K562 (cell line): Measurements from ENCODE around the gene PBX1. TPM values are rescaled to one million over a fixed set of nuclear protein-coding genes. Genes with fewer than 3 reads are reported as not detected.

ENCODE experiments used
- ATAC-seq: fragments of 200-7000 bp; cut with Tn5 transposase; 3 replicates; pipeline ENCODE4 v1.9.1; 2020; ENCODE audit warnings: moderate library complexity
- BruUV-seq: library from RNA; stranded (reverse); fragments of 400-500 nt; replicated peaks from 2 replicates; lab custom pipeline; 2021; lab: Mats Ljungman, UMichigan
- CTCF ChIA-PET: fragments of 300-600 bp; formaldehyde crosslinking; extraction: SDS; loops from one replicate; lab custom pipeline; 2021; ENCODE audit warnings: low intra/inter-chr PET ratio; lab: Yijun Ruan, JAX
- POLR2A ChIA-PET: fragments of 300-600, 350-650 bp; sonication (Branson Sonifier 250); formaldehyde crosslinking; extraction: SDS; loops from one replicate; lab custom pipeline; 2021; ENCODE audit warnings: antibody characterized with exemption, inconsistent platforms; lab: Yijun Ruan, JAX
- DNase-seq, 4 experiments: peaks; one replicate each; pipeline versions ENCODE4 v3.0.0 to v3.0.0-alpha.2; 2011 to 2018; ENCODE audit warnings: low spot score in 3 of 4, mixed read lengths in 3 of 4; ENCODE audit errors: extremely low read depth in 1 of 4
- FAIRE-seq: peaks from 2 replicates; lab custom pipeline; 2011; peaks lifted over from hg19 to GRCh38; lab: Jason Lieb, UNC
- H2AFZ ChIP-seq: 2 replicates; pipeline ENCODE4 v1.6.0; 2011; ENCODE audit warnings: low read depth, low read length, control low read depth, inconsistent platforms
- H3K27ac ChIP-seq: fragments of 200-600 bp; 3 replicates; pipeline ENCODE4 v1.8.0; 2011; ENCODE audit warnings: low read depth, mild to moderate bottlenecking, control low read depth, inconsistent platforms, low read length, moderate library complexity, mixed read lengths; ENCODE audit errors: extremely low read depth
- H3K27me3 ChIP-seq, 2 experiments: fragments of 300-600 bp in 1 of 2; 2 replicates in 1 of 2; 3 replicates in 1 of 2; pipeline versions ENCODE4 v1.6.0 to v1.8.0; 2011; ENCODE audit warnings: inconsistent platforms in 2 of 2, low read length in 2 of 2, mild to moderate bottlenecking in 1 of 2, mixed read lengths in 1 of 2, moderate library complexity in 1 of 2; ENCODE audit not compliant: control insufficient read depth in 2 of 2, insufficient read depth in 2 of 2
- H3K36me3 ChIP-seq: fragments of 300-600 bp; 3 replicates; pipeline ENCODE4 v1.8.0; 2011; ENCODE audit warnings: mild to moderate bottlenecking, low read length, inconsistent platforms; ENCODE audit not compliant: control insufficient read depth, insufficient read depth
- H3K4me1 ChIP-seq, 2 experiments: fragments of 200-600 bp in 1 of 2; replicated peaks in 1 of 2; 2 replicates in 1 of 2; 3 replicates in 1 of 2; pipeline versions ENCODE4 v1.5.1 to v1.8.0; 2011; ENCODE audit warnings: inconsistent platforms in 2 of 2, low read length in 2 of 2, mild to moderate bottlenecking in 1 of 2, mixed read lengths in 1 of 2, moderate library complexity in 1 of 2; ENCODE audit not compliant: control insufficient read depth in 2 of 2, insufficient read depth in 2 of 2
- H3K4me2 ChIP-seq: 2 replicates; pipeline ENCODE4 v1.6.1; 2011; ENCODE audit warnings: low read length, control low read depth, inconsistent platforms, mixed read lengths; ENCODE audit not compliant: insufficient read depth
- H3K4me3 ChIP-seq: fragments of 200-600 bp; sonication (generic), shearing (Covaris generic); 2 replicates; pipeline ENCODE4 v1.5.1; 2016; ENCODE audit warnings: control low read depth, inconsistent platforms
- H3K79me2 ChIP-seq: fragments of 200-600 bp; 3 replicates; pipeline ENCODE4 v1.8.0; 2011; ENCODE audit warnings: low read length, inconsistent platforms; ENCODE audit not compliant: control insufficient read depth, insufficient read depth
- H3K9ac ChIP-seq, 2 experiments: 2 replicates each; pipeline versions ENCODE4 v1.6.0 to v1.6.1; 2011; ENCODE audit warnings: low read depth in 2 of 2, low read length in 2 of 2, control low read depth in 1 of 2, inconsistent platforms in 1 of 2, mild to moderate bottlenecking in 1 of 2, mixed read lengths in 1 of 2; ENCODE audit not compliant: insufficient read depth in 1 of 2
- H3K9me1 ChIP-seq: one replicate; pipeline ENCODE4 v1.6.0; 2011; ENCODE audit warnings: inconsistent platforms, mild to moderate bottlenecking, low read length, moderate library complexity; ENCODE audit not compliant: control insufficient read depth, insufficient read depth
- H3K9me3 ChIP-seq: replicated peaks from 2 replicates; pipeline ENCODE4 v1.5.1; 2011; ENCODE audit warnings: low read depth, low read length, inconsistent platforms; ENCODE audit not compliant: control insufficient read depth, insufficient read depth
- H4K20me1 ChIP-seq: replicated peaks from 2 replicates; pipeline ENCODE4 v1.6.1; 2011; ENCODE audit warnings: low read length, inconsistent platforms, mixed read lengths; ENCODE audit not compliant: control insufficient read depth, insufficient read depth
- ASH1L ChIP-seq: fragments of 450-650 bp; IDR thresholded peaks from 2 replicates; pipeline ENCODE4 v1.6.1; 2018; ENCODE audit warnings: borderline replicate concordance, mild to moderate bottlenecking, low read depth; ENCODE audit not compliant: partially characterized antibody
- BCOR ChIP-seq: fragments of 450-650 bp; IDR thresholded peaks from 2 replicates; pipeline ENCODE4 v1.6.1; 2016
- CREM ChIP-seq: IDR thresholded peaks from 2 replicates; pipeline ENCODE4 v1.6.1; 2014; ENCODE audit warnings: antibody characterized with exemption, low read depth
- CTCFL ChIP-seq: IDR thresholded peaks from 2 replicates; pipeline ENCODE4 v1.6.1; 2011; ENCODE audit warnings: borderline replicate concordance, low read depth, mild to moderate bottlenecking, moderate library complexity, low read length; ENCODE audit not compliant: insufficient read depth, poor library complexity, severe bottlenecking
- FOXM1 ChIP-seq, 2 experiments: fragments of 450-650 bp in 1 of 2; sonication (generic) in 1 of 2; formaldehyde crosslinking in 1 of 2; IDR thresholded peaks; 2 replicates each; pipeline versions ENCODE4 v1.6.1 to v1.9.0; 2017 to 2022; ENCODE audit warnings: low read depth in 2 of 2, mild to moderate bottlenecking in 2 of 2, missing genetic modification reagents in 1 of 2, moderate library complexity in 1 of 2
- GABPB2 ChIP-seq: fragments of 250-450 bp; sonication (Bioruptor Pico); conservative IDR thresholded peaks from 2 replicates; pipeline ENCODE4 v1.5.1; 2021; ENCODE audit warnings: mild to moderate bottlenecking
- PHF21A ChIP-seq: fragments of 450-650 bp; IDR thresholded peaks from 2 replicates; pipeline ENCODE4 v1.6.1; 2017; ENCODE audit warnings: low read depth, borderline replicate concordance
- POU5F1 ChIP-seq: fragments of 150-350 bp; IDR thresholded peaks from 2 replicates; pipeline ENCODE4 v1.6.1; 2014; ENCODE audit warnings: borderline replicate concordance, low read length, low read depth, mild to moderate bottlenecking; ENCODE audit not compliant: partially characterized antibody
- RUNX1 ChIP-seq: sonication (generic); IDR thresholded peaks from 2 replicates; pipeline ENCODE4 v1.6.1; 2016; ENCODE audit warnings: antibody characterized with exemption, low read depth
- SP2 ChIP-seq: IDR thresholded peaks from 2 replicates; pipeline ENCODE4 v1.6.1; 2011; ENCODE audit warnings: mild to moderate bottlenecking, low read depth, low read length, moderate library complexity; ENCODE audit not compliant: poor library complexity, severe bottlenecking; ENCODE audit errors: extremely low read depth
- ZC3H11A ChIP-seq: IDR thresholded peaks from 2 replicates; pipeline ENCODE4 v1.6.1; 2012; ENCODE audit warnings: low read depth, low read length, improper control_type of control experiment
- ZFP36 ChIP-seq: fragments of 150-350 bp; IDR thresholded peaks from 2 replicates; pipeline ENCODE4 v1.6.1; 2018; ENCODE audit warnings: low read length, low read depth; ENCODE audit not compliant: partially characterized antibody
- ZNF23 ChIP-seq: fragments of 250-450 bp; sonication (Bioruptor Pico); IDR thresholded peaks from 2 replicates; pipeline ENCODE4 v1.4.0; 2020; ENCODE audit warnings: mild to moderate bottlenecking
- ZNF408 ChIP-seq: fragments of 250-450 bp; sonication (Bioruptor Pico); IDR thresholded peaks from 2 replicates; pipeline ENCODE4 v1.4.0; 2020; ENCODE audit warnings: low read depth, mild to moderate bottlenecking, moderate library complexity
- ZNF41 ChIP-seq: fragments of 250-450 bp; sonication (Bioruptor Pico); conservative IDR thresholded peaks from 2 replicates; pipeline ENCODE4 v1.4.0; 2020; ENCODE audit warnings: mild to moderate bottlenecking
- ZNF589 ChIP-seq: fragments of 200-800 bp; sonication (Bioruptor generic); IDR thresholded peaks from 2 replicates; pipeline ENCODE4 v1.6.1; 2016; ENCODE audit warnings: low read depth, missing genetic modification characterization, missing compliant biosample characterization
- ZNF79 ChIP-seq: fragments of 250-450 bp; sonication (Bioruptor Pico); IDR thresholded peaks from 2 replicates; pipeline ENCODE4 v1.4.0; 2020; ENCODE audit warnings: low read depth, mild to moderate bottlenecking, moderate library complexity
- WGBS: fragments of 100-300 bp; shearing (Covaris generic); methylation state at CpG from one replicate; pipeline ENCODE4 v1.1.6; 2016; ENCODE audit warnings: low coverage, mixed read lengths; ENCODE audit not compliant: insufficient coverage; ENCODE audit errors: missing lambda C conversion rate; 5-methylcytosine and 5-hydroxymethylcytosine counted together
- in situ Hi-C: fragments of 300-500 bp; cut with MboI; formaldehyde crosslinking; loops from 4 replicates; pipeline ENCODE4 v1.15.0; 2018; ENCODE audit warnings: inconsistent platforms, mixed read lengths
- intact Hi-C: fragments of 100-400 bp; cut with micrococcal nuclease; formaldehyde crosslinking; loops from 2 replicates; pipeline ENCODE4 v1.14.2; 2022
- polyA plus RNA-seq, 8 experiments: library from polyadenylated mRNA; depleted of rRNA in 4 of 8; stranded (reverse) in 5 of 8; unstranded in 3 of 8; fragments of >200 nt; fragmentation: Nextera tagmentation in 2 of 8; fragmentation: Illumina TruSeq in 1 of 8; extraction: Ambion mirVana in 2 of 8; extraction: Trizol in 1 of 8; gene quantifications; 2 replicates each; pipeline versions ENCODE4 v1.2.1 to v1.2.3, GENCODE V29; 2011 to 2014; ENCODE audit warnings: inconsistent platforms in 1 of 8, missing spikeins in 1 of 8
- total RNA-seq, 7 experiments: library from RNA; depleted of rRNA in 6 of 7; stranded (reverse); fragments of >200 nt in 6 of 7; fragmentation: Illumina TruSeq in 2 of 7; extraction: Trizol in 2 of 7; gene quantifications; 2 replicates each; pipeline versions ENCODE4 v1.2.1 to v1.2.3, GENCODE V29; 2011 to 2021; ENCODE audit warnings: low replicate concordance in 1 of 7

The PBX1 gene
- total and polyA plus RNA-seq, 9 of the 15 experiments (the other 6 are each of a cell fraction or from before 2014, with no cell fraction given) = 0.03 to 0.62 (median 0.17) TPM

- FAIRE-seq (no peak), DNase-seq (no peak), ATAC-seq (peak; percentile 47; the same call in 2 of the 3 replicates)
- H4K20me1 ChIP-seq = no peaks in the 10 kb centered on the region
- no peaks in the 10 kb centered on the region for H3K9me3 ChIP-seq
- ChIA-PET CTCF (no interaction called here), POLR2A (no interaction called here)
- no peaks in the 10 kb centered on the region for H3K79me2 ChIP-seq
- peak overlapping the region; percentile 30; the same call in 1 of the 2 replicates for H2AFZ ChIP-seq
- H3K36me3 ChIP-seq = no peaks in the 10 kb centered on the region
- intact Hi-C loops (loop anchor here (10.0 kb wide), 1 partner anchor 517 kb away; no protein-coding TSS in a partner anchor), in situ Hi-C loops (loop anchor here (10.0 kb wide), 1 partner anchor 1197 kb away; no protein-coding TSS in a partner anchor)
- 5% methylated on average over 11 of the region's 11 CpGs for WGBS
- no peaks in the 10 kb centered on the region for H3K9me1 ChIP-seq
- no peak overlapping the region for H3K4me2 ChIP-seq
- BruUV-seq = no TSS peak
- no peak overlapping the region for H3K4me3 ChIP-seq
- H3K9ac ChIP-seq = no peak overlapping the region
- no peak for TF ChIP-seq POU5F1
- no peak for TF ChIP-seq PHF21A
- TF ChIP-seq SP2 = no peak
- TF ChIP-seq CTCFL = no peak
- TF ChIP-seq ZNF23 (CRISPR knock-in tag) = no peak
- TF ChIP-seq RUNX1 = no peak
- TF ChIP-seq ZC3H11A = no peak
- TF ChIP-seq ASH1L = no peak
- TF ChIP-seq ZNF408 (CRISPR knock-in tag) = no peak
- no peak for TF ChIP-seq GABPB2 (CRISPR knock-in tag)
- no peak for TF ChIP-seq BCOR
- TF ChIP-seq FOXM1 (IDR thresholded peaks at IDR 0.05; ENCODE audit: low read depth) = no peak
- TF ChIP-seq FOXM1 (CRISPR knock-in tag; IDR thresholded peaks at IDR 0.05; ENCODE audit: low read depth) = no peak
- TF ChIP-seq CREM = no peak
- no peak for TF ChIP-seq ZNF79
- no peak for TF ChIP-seq ZNF589 (CRISPR knock-in tag)
- TF ChIP-seq ZNF41 (CRISPR knock-in tag) = no peak
- no peak for TF ChIP-seq ZFP36
- H3K27ac ChIP-seq = no peak overlapping the region
- no peaks in the 10 kb centered on the region for H3K4me1 ChIP-seq
- peaks cover 0 to 10% of the 10 kb centered on the region in 2 experiments; a peak in 2 of 5 replicates for H3K27me3 ChIP-seq
Observed at GRCh38 chr1:164611754-164612642, 53.0 kb downstream of the PBX1 start.
